Common myeloid progenitor, CD34-positive (primary cell): Measurements from ENCODE around the gene PITPNM3.
A peak's percentile ranks its signal among the peaks of the same experiment; 100 is the strongest.

Source experiments
- CTCF ChIA-PET: fragments of 350-600 bp; sonication (Branson Sonifier 250); formaldehyde crosslinking; loops from one replicate; lab custom pipeline; 2021; ENCODE audit warnings: antibody characterized with exemption; lab: Charles Lee
- POLR2A ChIA-PET: fragments of 350-600 bp; sonication (Branson Sonifier 250); formaldehyde crosslinking; loops from one replicate; lab custom pipeline; 2021; ENCODE audit warnings: antibody characterized with exemption; lab: Charles Lee
- DNase-seq, 3 donors: peaks; one replicate each; pipeline versions ENCODE4 v3.0.0 to v3.0.0-alpha.2; 2013
- H3K27ac ChIP-seq, 2 experiments: 1 replicate in 1 of 2; 2 replicates in 1 of 2; pipeline ENCODE4 v1.7.0; 2013; ENCODE audit warnings: inconsistent platforms in 2 of 2, low read length in 2 of 2, mild to moderate bottlenecking in 2 of 2, low read depth in 1 of 2, moderate library complexity in 1 of 2; ENCODE audit not compliant: severe bottlenecking in 2 of 2, insufficient read depth in 1 of 2, poor library complexity in 1 of 2
- H3K27me3 ChIP-seq, 5 experiments: replicated peaks in 2 of 5; 1 replicate in 3 of 5; 2 replicates in 2 of 5; pipeline versions ENCODE4 v1.6.1 to v1.7.0; 2013; ENCODE audit warnings: low read length in 4 of 5, mild to moderate bottlenecking in 2 of 5, moderate library complexity in 2 of 5, inconsistent platforms in 1 of 5; ENCODE audit not compliant: insufficient read depth in 5 of 5, control insufficient read depth in 4 of 5
- H3K36me3 ChIP-seq, 4 experiments: 1 replicate in 2 of 4; 2 replicates in 2 of 4; pipeline versions ENCODE4 v1.6.1 to v1.7.0; 2013; ENCODE audit warnings: low read length in 3 of 4, control low read depth in 1 of 4, mild to moderate bottlenecking in 1 of 4; ENCODE audit not compliant: control insufficient read depth in 4 of 4, insufficient read depth in 4 of 4
- H3K4me1 ChIP-seq, 4 experiments: 1 replicate in 3 of 4; 2 replicates in 1 of 4; pipeline versions ENCODE4 v1.6.1 to v1.7.1; 2013; ENCODE audit warnings: low read length in 3 of 4, mild to moderate bottlenecking in 3 of 4, control low read depth in 1 of 4, inconsistent platforms in 1 of 4, moderate library complexity in 1 of 4; ENCODE audit not compliant: control insufficient read depth in 4 of 4, insufficient read depth in 4 of 4; ENCODE audit errors: control extremely low read depth in 1 of 4
- H3K4me3 ChIP-seq, 7 experiments: 1 replicate in 4 of 7; 2 replicates in 3 of 7; pipeline versions ENCODE4 v1.5.1 to v1.7.0; 2013; ENCODE audit warnings: mild to moderate bottlenecking in 7 of 7, low read length in 6 of 7, moderate library complexity in 6 of 7, inconsistent platforms in 2 of 7, low read depth in 2 of 7, control low read depth in 1 of 7; ENCODE audit not compliant: insufficient read depth in 4 of 7, control insufficient read depth in 1 of 7; ENCODE audit errors: extremely low read depth in 1 of 7
- H3K9me3 ChIP-seq, 5 experiments: 1 replicate in 4 of 5; 2 replicates in 1 of 5; pipeline versions ENCODE4 v1.6.1 to v1.7.1; 2013; ENCODE audit warnings: low read length in 4 of 5, mild to moderate bottlenecking in 2 of 5, inconsistent platforms in 1 of 5, low read depth in 1 of 5, moderate library complexity in 1 of 5; ENCODE audit not compliant: control insufficient read depth in 4 of 5, insufficient read depth in 2 of 5; ENCODE audit errors: control extremely low read depth in 1 of 5
- WGBS: methylation state at CpG from one replicate; pipeline ENCODE4 v1.1.5; 2013; ENCODE audit not compliant: insufficient coverage; 5-methylcytosine and 5-hydroxymethylcytosine counted together

Gene PITPNM3

DNA sequence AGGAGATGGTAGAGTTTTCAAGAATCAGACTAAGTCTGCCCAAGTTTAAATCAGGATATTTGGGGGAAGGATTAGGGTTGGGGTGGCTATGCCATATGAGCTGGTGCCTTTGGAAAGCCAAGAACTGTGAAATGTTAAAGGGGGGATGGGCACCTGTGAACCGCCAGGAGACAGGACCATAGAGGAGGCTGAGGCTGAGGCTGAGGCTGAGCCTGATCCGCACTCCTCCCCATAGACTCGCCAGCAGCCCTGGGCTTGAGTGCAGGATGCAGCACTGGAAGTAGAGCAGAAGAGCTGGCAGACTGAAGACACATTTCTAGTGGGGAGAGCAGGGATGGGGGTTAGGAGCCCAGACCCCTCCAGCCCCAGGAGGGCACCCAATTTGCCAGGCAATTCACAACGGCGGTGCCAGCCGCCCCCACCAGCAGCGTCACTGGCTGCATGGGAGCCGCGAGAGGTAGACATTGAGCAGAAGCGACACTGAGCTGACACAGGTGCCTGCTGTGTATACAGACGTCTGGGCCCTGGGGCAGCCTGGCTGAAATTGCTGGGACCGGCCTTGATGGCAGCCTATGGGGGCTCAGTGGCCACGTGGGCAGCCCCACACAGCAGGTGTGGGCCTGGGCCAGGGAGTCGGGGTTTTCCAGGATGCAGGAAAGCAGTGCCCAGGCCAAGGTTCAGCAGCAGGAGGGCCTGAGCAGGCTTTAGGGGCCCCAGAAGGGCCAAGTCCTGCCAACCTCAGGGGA lies 102.9 kb downstream of the PITPNM3 start:
- WGBS: 76% methylated on average over 13 of the region's 14 CpGs
- Histone ChIP-seq H3K4me1 (peaks cover 0 to 46% (median 25%) of the 10 kb centered on the region in 4 experiments), H3K4me3 (no peak overlapping the region), H3K9me3 (no peaks in the 10 kb centered on the region), H3K36me3 (peaks cover 0 to 2% (median 0%) of the 10 kb centered on the region in 4 experiments), H3K27me3 (peaks cover 0 to 7% (median 0%) of the 10 kb centered on the region in 5 experiments), H3K27ac (no peak overlapping the region)
- CTCF ChIA-PET: interaction anchor here (0.9 to 2.0 kb wide), 2 partner anchors 14 to 18 kb away, joined by 3 to 4 read pairs; partner anchors contain the start of gene AIPL1
- no peak for DNase-seq
- POLR2A ChIA-PET: no interaction called here

DNA sequence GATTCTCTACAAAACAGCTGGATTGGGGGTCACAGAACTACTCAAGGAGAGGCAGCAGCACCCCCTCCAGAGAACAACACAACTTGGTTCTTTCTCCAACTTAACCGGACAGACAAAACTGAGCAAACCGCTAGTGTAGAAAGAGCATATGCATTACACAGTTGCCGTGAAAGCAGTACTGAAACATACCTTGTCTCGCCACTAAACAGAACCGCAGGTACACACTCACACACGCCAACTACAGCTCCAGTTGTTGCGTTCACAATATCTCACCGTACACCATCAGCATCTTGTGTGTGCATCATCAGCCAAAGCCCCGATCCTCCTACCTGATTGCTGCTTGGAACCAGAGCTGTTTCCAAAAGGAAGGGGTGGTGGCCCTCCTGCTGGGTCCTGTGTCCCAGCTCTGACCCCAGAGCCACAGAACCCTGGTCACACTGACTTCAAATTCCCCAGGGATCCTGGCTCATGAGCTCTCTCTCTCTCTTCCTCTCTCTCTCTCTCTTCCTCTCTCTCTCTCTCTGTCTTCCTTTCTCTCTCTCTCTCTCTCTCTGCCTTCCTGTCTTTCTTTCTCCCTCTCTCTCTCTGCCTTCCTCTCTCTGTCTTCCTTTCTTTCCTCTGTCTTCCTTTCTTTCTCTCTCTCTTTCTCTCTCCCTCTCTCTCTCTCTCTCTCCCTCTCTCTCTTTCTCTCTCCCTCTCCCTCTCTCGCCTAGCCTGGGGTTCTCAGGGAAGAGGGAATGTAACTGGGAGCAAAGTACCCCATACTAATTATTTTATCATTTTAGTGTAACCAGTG lies 103.7 kb downstream of the PITPNM3 start:
- WGBS: 96% methylated on average over 9 of the region's 10 CpGs
- ChIA-PET CTCF (interaction anchor here (0.9 to 2.0 kb wide), 2 partner anchors 15 to 18 kb away, joined by 3 to 4 read pairs; partner anchors contain the start of gene AIPL1), POLR2A (no interaction called here)
- Histone ChIP-seq H3K4me3 (no peak overlapping the region), H3K4me1 (peaks cover 0 to 46% (median 25%) of the 10 kb centered on the region in 4 experiments), H3K27me3 (peaks cover 0 to 4% (median 0%) of the 10 kb centered on the region in 5 experiments), H3K36me3 (peaks cover 0 to 2% (median 0%) of the 10 kb centered on the region in 4 experiments), H3K27ac (no peak overlapping the region), H3K9me3 (no peaks in the 10 kb centered on the region)
- DNase-seq: no peak

DNA sequence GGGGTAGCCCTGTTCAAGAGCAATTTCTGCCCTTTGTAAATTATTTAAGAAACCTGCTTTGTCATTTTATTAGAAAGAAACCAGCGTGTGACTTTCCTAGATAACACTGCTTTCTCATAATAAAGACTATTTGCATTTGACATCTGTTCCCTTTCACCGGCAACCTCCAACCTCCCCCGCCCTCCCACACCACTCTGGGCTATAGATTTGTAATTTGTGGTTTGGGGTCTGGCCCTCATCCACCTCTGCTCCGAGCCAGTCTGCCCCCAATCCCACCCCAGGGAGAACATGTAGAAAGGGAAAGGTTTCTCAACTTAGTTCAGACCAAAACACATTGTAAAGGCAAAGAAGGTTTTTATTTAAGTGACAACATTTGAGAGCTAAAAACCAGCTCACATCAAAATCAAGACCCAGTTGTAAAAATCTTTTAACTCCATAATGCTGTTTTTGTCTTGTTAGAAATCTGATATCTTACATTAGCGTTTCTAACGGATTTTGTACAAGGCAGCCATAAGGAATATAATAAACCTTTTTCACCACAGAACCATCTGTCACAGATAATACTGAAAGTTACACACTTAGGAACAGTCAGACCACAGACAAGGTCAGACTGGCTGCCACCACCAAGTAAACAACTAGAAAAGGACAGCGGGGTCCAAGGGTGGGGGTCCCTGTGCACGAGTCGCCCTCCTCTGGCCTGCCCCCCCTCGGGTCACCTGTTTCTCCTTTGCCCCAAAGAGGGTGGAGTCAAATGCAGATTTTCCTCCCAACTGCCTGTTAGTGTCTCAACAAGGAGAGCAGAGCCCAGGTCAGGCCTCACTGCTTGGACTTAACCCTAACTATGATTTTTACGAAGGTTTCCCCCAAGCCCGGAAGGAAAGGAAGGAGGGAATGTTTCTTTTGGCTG lies 105.2 kb downstream of the PITPNM3 start:
- WGBS: 6% methylated on average over 3 of the region's 12 CpGs
- CTCF ChIA-PET: interaction anchor here (1.2 kb wide), 1 partner anchor 12 kb away, joined by 4 read pairs; no protein-coding TSS in a partner anchor

DNA sequence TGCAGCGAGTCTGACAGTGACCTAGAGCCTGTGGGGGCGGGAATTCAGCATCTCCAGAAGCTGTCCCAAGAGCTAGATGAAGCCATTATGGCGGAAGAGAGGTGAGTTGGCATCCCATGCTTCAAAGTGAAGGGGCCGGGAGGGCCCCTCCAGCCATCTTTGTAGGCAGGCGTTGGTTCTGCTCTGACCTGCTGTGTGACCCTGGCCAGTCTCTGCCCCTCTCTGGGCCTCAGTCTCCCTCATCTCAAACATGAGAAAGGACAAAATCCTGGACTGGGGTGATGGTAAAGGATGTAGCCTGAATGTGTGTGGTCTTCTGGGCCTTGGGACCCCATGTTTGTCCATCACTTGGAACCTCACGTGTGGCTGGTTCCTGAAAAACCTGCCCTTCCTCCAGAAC lies 107.0 kb downstream of the PITPNM3 start:
- no peak overlapping the region for H3K4me3 ChIP-seq
- peaks cover 0 to 10% (median 1%) of the 10 kb centered on the region in 4 experiments for H3K36me3 ChIP-seq
- peaks cover 0 to 36% (median 20%) of the 10 kb centered on the region in 4 experiments for H3K4me1 ChIP-seq
- H3K27ac ChIP-seq: no peak overlapping the region
- DNase-seq: no peak
- H3K27me3 ChIP-seq: peaks cover 0 to 3% (median 0%) of the 10 kb centered on the region in 5 experiments
- WGBS: 97% methylated on average over 6 of the region's 6 CpGs
- ChIA-PET CTCF (interaction anchor here (1.1 to 1.3 kb wide), 2 partner anchors 10 to 22 kb away, joined by 3 to 4 read pairs; no protein-coding TSS in a partner anchor), POLR2A (no interaction called here)
- H3K9me3 ChIP-seq: no peaks in the 10 kb centered on the region

More for the DNA sequence above, 105.2 kb downstream of the PITPNM3 start:
- peak; percentile 50 to 78 (median 69) for DNase-seq
- Histone ChIP-seq H3K9me3 (no peaks in the 10 kb centered on the region), H3K4me3 (peak overlapping the region in 1 of 7 experiments; percentile 33), H3K4me1 (peaks cover 0 to 38% (median 20%) of the 10 kb centered on the region in 4 experiments), H3K27ac (no peak overlapping the region), H3K36me3 (peaks cover 0 to 10% (median 0%) of the 10 kb centered on the region in 4 experiments), H3K27me3 (peaks cover 0 to 2% (median 0%) of the 10 kb centered on the region in 5 experiments)
- POLR2A ChIA-PET: no interaction called here

DNA sequence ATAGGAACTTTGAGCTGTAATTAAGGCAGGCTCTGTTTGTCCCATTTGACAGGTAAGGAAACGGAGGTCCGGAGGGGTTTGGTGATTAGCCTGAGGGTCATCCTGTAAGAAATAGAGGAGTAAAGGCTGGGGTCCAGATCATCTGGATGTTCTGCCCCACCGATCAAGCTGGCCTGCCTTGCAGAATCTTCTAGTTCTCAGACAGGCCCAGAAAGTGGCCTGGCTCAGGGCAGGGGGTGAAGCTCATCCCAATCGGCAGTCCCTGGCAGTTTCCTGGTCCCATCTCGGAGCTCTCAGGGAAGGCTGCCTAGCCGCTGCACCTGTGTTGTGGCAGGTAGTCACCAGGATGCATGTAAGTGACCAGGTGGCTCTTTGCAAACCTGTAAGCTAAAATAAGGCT lies 107.9 kb downstream of the PITPNM3 start:
- peaks cover 0 to 42% (median 26%) of the 10 kb centered on the region in 4 experiments for H3K4me1 ChIP-seq
- no peaks in the 10 kb centered on the region for H3K9me3 ChIP-seq
- H3K27me3 ChIP-seq: peaks cover 0 to 3% (median 0%) of the 10 kb centered on the region in 5 experiments
- H3K4me3 ChIP-seq: no peak overlapping the region
- no peak overlapping the region for H3K27ac ChIP-seq
- POLR2A ChIA-PET: no interaction called here
- WGBS: 96% methylated on average over 6 of the region's 6 CpGs
- CTCF ChIA-PET: interaction anchor here (1.1 to 1.3 kb wide), 2 partner anchors 9 to 21 kb away, joined by 3 to 4 read pairs; no protein-coding TSS in a partner anchor
- no peak for DNase-seq
- peaks cover 0 to 10% (median 1%) of the 10 kb centered on the region in 4 experiments for H3K36me3 ChIP-seq

DNA sequence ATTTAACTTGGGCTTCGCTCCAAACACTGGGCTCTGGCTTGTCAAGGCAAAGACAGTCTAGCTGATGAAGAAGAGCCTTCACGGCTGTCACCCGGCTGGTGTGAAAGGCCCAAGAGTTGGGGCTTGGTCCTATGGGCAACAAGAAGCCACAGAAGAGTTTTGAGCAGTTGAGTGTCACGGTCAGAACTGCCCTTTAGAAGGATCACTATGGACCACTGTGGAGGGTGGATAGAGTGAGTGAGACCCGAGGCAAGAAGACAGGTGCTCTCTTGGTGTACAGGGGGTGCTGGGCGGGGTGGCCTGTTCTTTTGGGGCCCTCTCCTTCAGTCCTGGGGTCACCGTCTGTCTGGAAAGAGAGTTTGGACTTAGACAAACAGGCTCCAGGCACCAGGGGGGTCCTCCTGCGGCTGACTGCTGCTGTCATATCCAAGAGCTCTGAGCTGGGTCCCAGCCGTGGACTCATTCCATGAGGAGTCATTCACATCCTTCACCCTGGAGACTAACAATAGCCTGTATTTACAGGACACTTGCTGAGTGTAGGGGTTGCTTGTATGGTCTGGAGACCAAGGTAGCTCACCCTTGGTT lies 109.7 kb downstream of the PITPNM3 start:
- DNase-seq: no peak
- no peaks in the 10 kb centered on the region for H3K9me3 ChIP-seq
- H3K27ac ChIP-seq: no peak overlapping the region
- WGBS: 97% methylated on average over 7 of the region's 9 CpGs
- CTCF ChIA-PET: no interaction called here
- peaks cover 0 to 10% (median 1%) of the 10 kb centered on the region in 4 experiments for H3K36me3 ChIP-seq
- H3K27me3 ChIP-seq: peaks cover 0 to 2% (median 0%) of the 10 kb centered on the region in 5 experiments
- peaks cover 0 to 41% (median 25%) of the 10 kb centered on the region in 4 experiments for H3K4me1 ChIP-seq
- no peak overlapping the region for H3K4me3 ChIP-seq
- POLR2A ChIA-PET: no interaction called here
